ENCODE results near the gene TIAL1.

TIAL1 gene

DNA sequence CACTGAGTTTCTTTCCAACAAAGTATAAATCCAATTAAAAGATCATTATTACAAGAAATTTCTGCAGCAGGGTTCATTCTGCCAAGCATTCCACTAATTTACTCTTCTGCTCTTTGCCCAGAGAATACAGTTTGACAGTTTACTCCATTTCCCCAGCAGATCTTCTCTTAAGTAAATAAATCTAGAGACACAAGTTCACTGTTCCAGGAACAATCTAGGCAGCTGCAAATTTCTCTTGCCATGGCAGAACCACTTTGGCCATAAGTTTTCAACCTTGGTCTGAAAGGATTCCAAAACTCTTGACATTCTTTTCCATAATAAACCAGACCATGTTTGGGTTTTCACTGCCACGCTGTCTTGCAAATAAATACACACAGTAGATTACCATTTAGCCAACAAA, 65.7 kb downstream of the TIAL1 start:
- peak; percentile 71 for ATAC-seq
- peak; percentile 69; the same call in 1 of the 2 replicates for TF ChIP-seq CSDC2 (CRISPR knock-in tag; IDR thresholded peaks at IDR 0.05)
- TF ChIP-seq, protein P1, sequence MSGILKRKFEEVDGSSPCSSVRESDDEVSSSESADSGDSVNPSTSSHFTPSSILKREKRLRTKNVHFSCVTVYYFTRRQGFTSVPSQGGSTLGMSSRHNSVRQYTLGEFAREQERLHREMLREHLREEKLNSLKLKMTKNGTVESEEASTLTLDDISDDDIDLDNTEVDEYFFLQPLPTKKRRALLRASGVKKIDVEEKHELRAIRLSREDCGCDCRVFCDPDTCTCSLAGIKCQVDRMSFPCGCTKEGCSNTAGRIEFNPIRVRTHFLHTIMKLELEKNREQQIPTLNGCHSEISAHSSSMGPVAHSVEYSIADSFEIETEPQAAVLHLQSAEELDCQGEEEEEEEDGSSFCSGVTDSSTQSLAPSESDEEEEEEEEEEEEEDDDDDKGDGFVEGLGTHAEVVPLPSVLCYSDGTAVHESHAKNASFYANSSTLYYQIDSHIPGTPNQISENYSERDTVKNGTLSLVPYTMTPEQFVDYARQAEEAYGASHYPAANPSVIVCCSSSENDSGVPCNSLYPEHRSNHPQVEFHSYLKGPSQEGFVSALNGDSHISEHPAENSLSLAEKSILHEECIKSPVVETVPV (CRISPR knock-in tag; IDR thresholded peaks at IDR 0.05): 0 out of 2 replicates have a peak, but pooled peaks have one; percentile 56
- TF ChIP-seq RARB (CRISPR knock-in tag; IDR thresholded peaks at IDR 0.05): no peak
- peak; percentile 40; the same call in 1 of the 2 replicates for TF ChIP-seq TOX (CRISPR knock-in tag; IDR thresholded peaks at IDR 0.05; ENCODE audit: borderline replicate concordance)
- TF ChIP-seq ISL1 (CRISPR knock-in tag; IDR thresholded peaks at IDR 0.05): peak; percentile 94
- 0 out of 2 replicates have a peak, but pooled peaks have one; percentile 54 for TF ChIP-seq SNAI2 (CRISPR knock-in tag; IDR thresholded peaks at IDR 0.05)
- TF ChIP-seq POU6F1 (CRISPR knock-in tag; IDR thresholded peaks at IDR 0.05; ENCODE audit: borderline replicate concordance, low read depth): no peak
- TF ChIP-seq ZC3H10 (CRISPR knock-in tag; IDR thresholded peaks at IDR 0.05): peak; percentile 93

DNA sequence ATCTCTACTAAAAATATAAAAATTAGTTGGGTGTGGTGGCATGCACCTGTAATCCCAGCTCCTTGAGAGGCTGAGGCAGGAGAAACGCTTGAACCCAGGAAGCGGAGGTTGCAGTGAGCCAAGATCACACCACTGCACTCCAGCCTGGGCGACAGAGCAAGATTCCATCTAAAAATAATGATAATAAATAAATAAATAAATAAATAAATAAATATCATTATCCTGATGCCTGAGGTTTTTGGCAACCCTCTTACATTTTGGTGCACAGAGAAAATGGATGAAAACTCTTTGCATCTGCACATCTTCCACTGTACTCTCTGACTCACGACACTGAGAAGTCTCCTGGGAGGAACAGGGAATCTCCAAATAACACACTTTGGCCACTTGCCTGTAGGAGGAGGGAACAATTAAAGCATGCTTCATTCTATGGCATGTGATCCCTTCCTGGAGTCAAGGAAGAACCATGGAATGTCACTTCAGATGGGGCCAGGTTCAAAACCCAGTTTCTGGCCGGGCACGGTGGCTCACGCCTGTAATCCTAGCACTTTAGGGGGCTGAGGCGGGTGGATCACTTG, 68.0 kb downstream of the TIAL1 start:
- peak; percentile 62 for ATAC-seq
- TF ChIP-seq SNAI2 (CRISPR knock-in tag; IDR thresholded peaks at IDR 0.05): 0 out of 2 replicates have a peak, but pooled peaks have one; percentile 43
- TF ChIP-seq ISL1 (CRISPR knock-in tag; IDR thresholded peaks at IDR 0.05): peak; percentile 43

- TF ChIP-seq BACH2 (CRISPR knock-in tag; IDR thresholded peaks at IDR 0.05; ENCODE audit: borderline replicate concordance) (no peak), ZFP3 (CRISPR knock-in tag; IDR thresholded peaks at IDR 0.05) (no peak), GLIS3 (CRISPR knock-in tag; IDR thresholded peaks at IDR 0.05) (no peak)
- TF ChIP-seq, protein P2, sequence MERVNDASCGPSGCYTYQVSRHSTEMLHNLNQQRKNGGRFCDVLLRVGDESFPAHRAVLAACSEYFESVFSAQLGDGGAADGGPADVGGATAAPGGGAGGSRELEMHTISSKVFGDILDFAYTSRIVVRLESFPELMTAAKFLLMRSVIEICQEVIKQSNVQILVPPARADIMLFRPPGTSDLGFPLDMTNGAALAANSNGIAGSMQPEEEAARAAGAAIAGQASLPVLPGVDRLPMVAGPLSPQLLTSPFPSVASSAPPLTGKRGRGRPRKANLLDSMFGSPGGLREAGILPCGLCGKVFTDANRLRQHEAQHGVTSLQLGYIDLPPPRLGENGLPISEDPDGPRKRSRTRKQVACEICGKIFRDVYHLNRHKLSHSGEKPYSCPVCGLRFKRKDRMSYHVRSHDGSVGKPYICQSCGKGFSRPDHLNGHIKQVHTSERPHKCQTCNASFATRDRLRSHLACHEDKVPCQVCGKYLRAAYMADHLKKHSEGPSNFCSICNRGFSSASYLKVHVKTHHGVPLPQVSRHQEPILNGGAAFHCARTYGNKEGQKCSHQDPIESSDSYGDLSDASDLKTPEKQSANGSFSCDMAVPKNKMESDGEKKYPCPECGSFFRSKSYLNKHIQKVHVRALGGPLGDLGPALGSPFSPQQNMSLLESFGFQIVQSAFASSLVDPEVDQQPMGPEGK (CRISPR knock-in tag; IDR thresholded peaks at IDR 0.05; ENCODE audit: borderline replicate concordance): no peak
- no peak for ATAC-seq
These were observed 69.9 kb downstream of the TIAL1 start for GRCh38 chr10:119526621-119527592.

DNA sequence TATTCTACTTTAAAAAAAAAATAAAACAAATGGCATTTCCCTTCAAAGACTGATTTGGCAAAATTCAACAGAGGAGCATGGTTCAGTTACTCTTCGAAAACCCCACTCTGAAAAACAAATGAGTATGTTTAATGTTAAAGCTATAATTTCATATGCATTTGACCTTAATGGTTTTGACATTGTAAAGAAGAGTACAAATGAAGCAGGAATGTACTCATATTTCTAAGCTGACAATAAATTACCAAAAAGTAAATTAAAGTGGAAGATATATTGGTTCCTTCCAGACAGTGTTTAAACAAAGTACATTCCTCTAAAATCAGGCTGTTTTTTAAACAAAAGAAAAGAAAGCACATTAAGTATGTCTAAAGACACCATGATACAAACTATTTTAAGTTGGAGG, 70.6 kb downstream of the TIAL1 start:
- peak; percentile 6 for ATAC-seq
- TF ChIP-seq ISL1 (CRISPR knock-in tag; IDR thresholded peaks at IDR 0.05): peak; percentile 67
- TF ChIP-seq ZNF70 (CRISPR knock-in tag; IDR thresholded peaks at IDR 0.05): no peak
- TF ChIP-seq, protein P1 (CRISPR knock-in tag; IDR thresholded peaks at IDR 0.05): no peak
- TF ChIP-seq OSR1 (CRISPR knock-in tag; IDR thresholded peaks at IDR 0.05): no peak
- TF ChIP-seq TCF4 (CRISPR knock-in tag; IDR thresholded peaks at IDR 0.05; ENCODE audit: borderline replicate concordance): no peak
- no peak for TF ChIP-seq RARB (CRISPR knock-in tag; IDR thresholded peaks at IDR 0.05)
- TF ChIP-seq, protein P3, sequence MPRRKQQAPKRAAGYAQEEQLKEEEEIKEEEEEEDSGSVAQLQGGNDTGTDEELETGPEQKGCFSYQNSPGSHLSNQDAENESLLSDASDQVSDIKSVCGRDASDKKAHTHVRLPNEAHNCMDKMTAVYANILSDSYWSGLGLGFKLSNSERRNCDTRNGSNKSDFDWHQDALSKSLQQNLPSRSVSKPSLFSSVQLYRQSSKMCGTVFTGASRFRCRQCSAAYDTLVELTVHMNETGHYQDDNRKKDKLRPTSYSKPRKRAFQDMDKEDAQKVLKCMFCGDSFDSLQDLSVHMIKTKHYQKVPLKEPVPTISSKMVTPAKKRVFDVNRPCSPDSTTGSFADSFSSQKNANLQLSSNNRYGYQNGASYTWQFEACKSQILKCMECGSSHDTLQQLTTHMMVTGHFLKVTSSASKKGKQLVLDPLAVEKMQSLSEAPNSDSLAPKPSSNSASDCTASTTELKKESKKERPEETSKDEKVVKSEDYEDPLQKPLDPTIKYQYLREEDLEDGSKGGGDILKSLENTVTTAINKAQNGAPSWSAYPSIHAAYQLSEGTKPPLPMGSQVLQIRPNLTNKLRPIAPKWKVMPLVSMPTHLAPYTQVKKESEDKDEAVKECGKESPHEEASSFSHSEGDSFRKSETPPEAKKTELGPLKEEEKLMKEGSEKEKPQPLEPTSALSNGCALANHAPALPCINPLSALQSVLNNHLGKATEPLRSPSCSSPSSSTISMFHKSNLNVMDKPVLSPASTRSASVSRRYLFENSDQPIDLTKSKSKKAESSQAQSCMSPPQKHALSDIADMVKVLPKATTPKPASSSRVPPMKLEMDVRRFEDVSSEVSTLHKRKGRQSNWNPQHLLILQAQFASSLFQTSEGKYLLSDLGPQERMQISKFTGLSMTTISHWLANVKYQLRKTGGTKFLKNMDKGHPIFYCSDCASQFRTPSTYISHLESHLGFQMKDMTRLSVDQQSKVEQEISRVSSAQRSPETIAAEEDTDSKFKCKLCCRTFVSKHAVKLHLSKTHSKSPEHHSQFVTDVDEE (CRISPR knock-in tag; IDR thresholded peaks at IDR 0.05): no peak
- TF ChIP-seq CSDC2 (CRISPR knock-in tag; IDR thresholded peaks at IDR 0.05): no peak

Data from SK-N-SH treated with all-trans-retinoic acid at 6 μM for 48 hours (cell line).